GM12878 (cell line): Measurements from ENCODE around the gene KLHL18. TPM values are rescaled to one million over a fixed set of nuclear protein-coding genes. Genes with fewer than 3 reads are reported as not detected.
A peak's percentile ranks its signal among the peaks of the same experiment; 100 is the strongest.
"Not testable (repeated sequence)": the region's sequence is repeated elsewhere in the genome, so short reads cannot be mapped to it uniquely, and the experiment has no call there.

ENCODE experiments used
- ATAC-seq: fragments of 200-7000 bp; cut with Tn5 transposase; 3 replicates; pipeline ENCODE4 v1.9.1; 2020; ENCODE audit warnings: mild to moderate bottlenecking, moderate library complexity
- BruUV-seq: library from RNA; stranded (reverse); fragments of 400-500 nt; replicated peaks from 2 replicates; lab custom pipeline; 2021; lab: Mats Ljungman, UMichigan
- CTCF ChIA-PET: fragments of 300-600 bp; sonication (Branson Sonifier 250); formaldehyde crosslinking; extraction: SDS; loops from one replicate; lab custom pipeline; 2021; ENCODE audit warnings: inconsistent platforms; lab: Yijun Ruan, JAX
- POLR2A ChIA-PET: fragments of 350-600 bp; formaldehyde crosslinking; extraction: SDS; loops from one replicate; lab custom pipeline; 2021; ENCODE audit warnings: inconsistent platforms; lab: Charles Lee
- RAD21 ChIA-PET: fragments of 300-600 bp; sonication (Branson Sonifier 250); formaldehyde crosslinking; loops from one replicate; lab custom pipeline; 2023; ENCODE audit warnings: antibody characterized with exemption; ENCODE audit not compliant: unreplicated experiment; lab: Charles Lee
- SMC1A ChIA-PET: fragments of 300-600 bp; sonication (Branson Sonifier 250); formaldehyde crosslinking; loops from one replicate; lab custom pipeline; 2023; ENCODE audit not compliant: unreplicated experiment, uncharacterized antibody; lab: Charles Lee
- DNase-seq: peaks from one replicate; pipeline ENCODE4 v3.0.0-alpha.2; 2011; ENCODE audit warnings: low read depth, low spot score
- FAIRE-seq: peaks from 3 replicates; lab custom pipeline; 2011; peaks lifted over from hg19 to GRCh38; lab: Jason Lieb, UNC
- H2AFZ ChIP-seq: 2 replicates; pipeline ENCODE4 v1.6.0; 2011; ENCODE audit warnings: low read depth, low read length, control low read depth; ENCODE audit not compliant: control insufficient read depth
- H3K27ac ChIP-seq: 2 replicates; pipeline ENCODE4 v1.5.1; 2011; ENCODE audit warnings: control low read depth; ENCODE audit not compliant: control insufficient read depth, insufficient read depth
- H3K27me3 ChIP-seq, 2 experiments: replicated peaks in 1 of 2; 2 replicates each; pipeline versions ENCODE4 v1.6.0 to v1.6.1; 2011; ENCODE audit warnings: low read length in 1 of 2; ENCODE audit not compliant: control insufficient read depth in 2 of 2, insufficient read depth in 2 of 2
- H3K36me3 ChIP-seq, 2 experiments: 2 replicates each; pipeline ENCODE4 v1.5.1; 2011; ENCODE audit warnings: low read length in 1 of 2; ENCODE audit not compliant: control insufficient read depth in 2 of 2, insufficient read depth in 2 of 2
- H3K4me1 ChIP-seq: 2 replicates; pipeline ENCODE4 v1.6.1; 2011; ENCODE audit warnings: mild to moderate bottlenecking, low read length, moderate library complexity, mixed read lengths; ENCODE audit not compliant: control insufficient read depth, insufficient read depth
- H3K4me2 ChIP-seq: 2 replicates; pipeline ENCODE4 v1.6.0; 2011; ENCODE audit warnings: control low read depth; ENCODE audit not compliant: control insufficient read depth, insufficient read depth
- H3K4me3 ChIP-seq: fragments of 200-600 bp; sonication (generic); 2 replicates; pipeline ENCODE4 v1.5.1; 2016
- H3K79me2 ChIP-seq: 2 replicates; pipeline ENCODE4 v1.6.0; 2011; ENCODE audit warnings: low read length; ENCODE audit not compliant: control insufficient read depth, insufficient read depth
- H3K9ac ChIP-seq: 2 replicates; pipeline ENCODE4 v1.8.0; 2011; ENCODE audit warnings: low read length, control low read depth, mixed read lengths; ENCODE audit not compliant: control insufficient read depth, insufficient read depth
- H3K9me3 ChIP-seq: replicated peaks from 3 replicates; pipeline ENCODE4 v1.5.1; 2011; ENCODE audit warnings: mild to moderate bottlenecking, low read length; ENCODE audit not compliant: control insufficient read depth, insufficient read depth
- H4K20me1 ChIP-seq: 2 replicates; pipeline ENCODE4 v1.6.0; 2011; ENCODE audit not compliant: control insufficient read depth, insufficient read depth
- CBX5 ChIP-seq: sonication (generic); IDR thresholded peaks from 2 replicates; pipeline ENCODE4 v1.6.1; 2016; ENCODE audit warnings: low read depth, moderate library complexity, mild to moderate bottlenecking, inconsistent platforms
- CEBPB ChIP-seq, 2 experiments: fragments of 150-350 bp in 1 of 2; IDR thresholded peaks; 2 replicates each; pipeline ENCODE4 v1.6.1; 2012 to 2014; ENCODE audit warnings: low read depth in 2 of 2, low read length in 2 of 2, borderline replicate concordance in 1 of 2, inconsistent platforms in 1 of 2
- ETV6 ChIP-seq, 2 experiments: fragments of 450-650 bp in 1 of 2; IDR thresholded peaks in 1 of 2; conservative IDR thresholded peaks in 1 of 2; 2 replicates each; pipeline ENCODE4 v1.6.1; 2014; ENCODE audit warnings: antibody characterized with exemption in 1 of 2, borderline replicate concordance in 1 of 2, low read depth in 1 of 2, mild to moderate bottlenecking in 1 of 2, moderate library complexity in 1 of 2
- IRF3 ChIP-seq: fragments of 450-650 bp; IDR thresholded peaks from 2 replicates; pipeline ENCODE4 v1.6.1; 2014; ENCODE audit warnings: mild to moderate bottlenecking
- MEF2B ChIP-seq: fragments of 450-650 bp; IDR thresholded peaks from 2 replicates; pipeline ENCODE4 v1.6.1; 2018; ENCODE audit warnings: mild to moderate bottlenecking, moderate library complexity; ENCODE audit not compliant: partially characterized antibody, poor library complexity, severe bottlenecking
- RBBP5 ChIP-seq: fragments of 200-600 bp; sonication (generic); conservative IDR thresholded peaks from 2 replicates; pipeline ENCODE4 v1.6.1; 2016
- ZNF274 ChIP-seq: IDR thresholded peaks from one replicate; pipeline ENCODE4 v1.8.0; 2011; ENCODE audit not compliant: insufficient read length, insufficient read depth
- WGBS: methylation state at CpG from one replicate; pipeline ENCODE4 v1.1.6; 2016; ENCODE audit warnings: low lambda C conversion rate; ENCODE audit not compliant: insufficient replicate concordance, insufficient coverage; ENCODE audit errors: missing lambda C conversion rate; 5-methylcytosine and 5-hydroxymethylcytosine counted together
- in situ Hi-C: fragments of 300-500 bp; cut with MboI; formaldehyde crosslinking; loops from 9 replicates; pipeline ENCODE4 v1.14.3; 2018; ENCODE audit warnings: mixed read lengths
- intact Hi-C: fragments of 100-400 bp; cut with micrococcal nuclease; formaldehyde crosslinking; loops from one replicate; pipeline ENCODE4 v1.14.2; 2022; ENCODE audit not compliant: unreplicated experiment
- polyA plus RNA-seq, 11 experiments: library from polyadenylated mRNA; depleted of rRNA in 4 of 11; unstranded in 6 of 11; stranded (reverse) in 5 of 11; fragments of >200 nt; fragmentation: Nextera tagmentation in 4 of 11; fragmentation: Illumina TruSeq in 1 of 11; extraction: Ambion mirVana in 4 of 11; extraction: Trizol in 1 of 11; gene quantifications; 1 replicate in 1 of 11; 2 replicates in 10 of 11; pipeline versions ENCODE4 v1.2.1 to v1.2.3, GENCODE V29; 2011 to 2016; ENCODE audit warnings: inconsistent platforms in 2 of 11, missing spikeins in 2 of 11, low read depth in 1 of 11
- total RNA-seq, 4 experiments: library from RNA; depleted of rRNA in 3 of 4; stranded (reverse); fragments of >200 nt in 3 of 4; fragmentation: Illumina TruSeq in 1 of 4; extraction: Trizol in 1 of 4; gene quantifications; 2 replicates each; pipeline versions ENCODE4 v1.2.1 to v1.2.3, GENCODE V29; 2013 to 2021
- TF ChIP-seq, protein P1 (sequence below): IDR thresholded peaks from 2 replicates; pipeline ENCODE4 v1.6.1; 2011; ENCODE audit warnings: borderline replicate concordance, low read depth, mild to moderate bottlenecking, moderate library complexity, low read length; ENCODE audit not compliant: insufficient read depth, poor library complexity, severe bottlenecking

Gene KLHL18
- total and polyA plus RNA-seq, 10 of the 15 experiments (the other 5 are each of a cell fraction or from before 2014, with no cell fraction given): 24.0 to 69.8 (median 51.7) TPM

DNA sequence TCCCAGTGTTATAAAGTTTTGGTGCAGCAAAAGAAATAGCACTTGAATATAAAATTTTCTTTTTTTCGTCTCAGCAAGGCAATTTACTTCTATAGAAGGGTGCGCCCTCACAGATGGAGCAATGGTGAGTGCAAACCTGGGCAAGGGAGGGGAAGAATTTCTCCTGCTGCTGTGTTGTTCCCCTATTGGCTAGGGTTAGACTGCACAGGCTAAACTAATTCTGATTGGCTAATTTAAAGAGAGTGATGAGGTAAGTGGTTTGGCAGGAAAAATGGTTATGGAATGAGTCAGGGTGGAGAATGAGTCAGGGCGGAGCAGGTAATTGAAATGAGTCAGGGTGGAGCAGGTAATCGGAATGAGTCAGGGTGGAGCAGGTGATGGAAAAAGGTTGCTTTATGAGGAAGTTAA is 77.4 kb downstream of the KLHL18 start:
- not testable (repeated sequence) for H3K4me3 ChIP-seq

DNA sequence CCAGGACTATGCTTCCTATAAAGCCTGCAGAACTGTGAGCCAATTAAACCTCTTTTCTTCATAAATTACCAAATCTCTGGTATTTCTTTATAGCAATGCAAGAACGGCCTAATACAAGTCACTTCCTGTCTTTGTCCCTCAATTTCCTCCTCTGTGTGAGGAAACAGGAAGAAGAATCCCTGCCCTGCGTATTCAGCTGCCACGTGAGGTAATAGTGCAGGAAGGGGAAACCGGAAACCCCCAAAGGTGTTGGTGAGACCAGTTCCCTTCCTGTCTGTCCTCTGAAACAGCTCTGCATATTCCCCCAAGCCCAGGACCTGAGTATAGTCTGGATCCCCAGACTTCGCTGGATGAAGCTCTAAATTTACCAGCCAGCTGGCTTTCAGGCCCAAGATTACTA is 80.0 kb downstream of the KLHL18 start:
- no peak overlapping the region for H3K4me3 ChIP-seq
- in situ Hi-C loops: no loop called here
- no peak for TF ChIP-seq RBBP5
- TF ChIP-seq ZNF274: no peak
- peak in 1 of 2 experiments; percentile 49; a peak in 1 of 4 replicates for TF ChIP-seq ETV6 (conservative IDR thresholded peaks at IDR 0.05 in 1 of 2, IDR thresholded peaks at IDR 0.05 in 1 of 2; ENCODE audit: borderline replicate concordance in 1 of 2, low read depth in 1 of 2)
- TF ChIP-seq, protein P1, sequence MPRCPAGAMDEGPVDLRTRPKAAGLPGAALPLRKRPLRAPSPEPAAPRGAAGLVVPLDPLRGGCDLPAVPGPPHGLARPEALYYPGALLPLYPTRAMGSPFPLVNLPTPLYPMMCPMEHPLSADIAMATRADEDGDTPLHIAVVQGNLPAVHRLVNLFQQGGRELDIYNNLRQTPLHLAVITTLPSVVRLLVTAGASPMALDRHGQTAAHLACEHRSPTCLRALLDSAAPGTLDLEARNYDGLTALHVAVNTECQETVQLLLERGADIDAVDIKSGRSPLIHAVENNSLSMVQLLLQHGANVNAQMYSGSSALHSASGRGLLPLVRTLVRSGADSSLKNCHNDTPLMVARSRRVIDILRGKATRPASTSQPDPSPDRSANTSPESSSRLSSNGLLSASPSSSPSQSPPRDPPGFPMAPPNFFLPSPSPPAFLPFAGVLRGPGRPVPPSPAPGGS: no peak
- TF ChIP-seq IRF3: no peak
- TF ChIP-seq CEBPB (IDR thresholded peaks at IDR 0.05; ENCODE audit: borderline replicate concordance in 1 of 2, low read depth in 2 of 2, low read length in 2 of 2): no peak
- TF ChIP-seq MEF2B: no peak
- TF ChIP-seq, all 136 proteins: peak for 1
- WGBS: 43% methylated on average over 5 of the region's 5 CpGs
- ChIA-PET RAD21 (no interaction called here), CTCF (interaction anchor here (1.1 to 2.1 kb wide), 4 partner anchors 12 to 440 kb away, joined by 3 to 5 read pairs (median 4); no protein-coding TSS in a partner anchor), SMC1A (interaction anchor here (0.9 to 1.8 kb wide), 5 partner anchors 15 to 96 kb away, joined by 3 to 4 read pairs (median 3); no protein-coding TSS in a partner anchor), POLR2A (no interaction called here)
- ATAC-seq (peak; percentile 28; the same call in 1 of the 3 replicates), DNase-seq (no peak), FAIRE-seq (no peak)
- no peak overlapping the region for H3K9ac ChIP-seq
- H3K27ac ChIP-seq: no peak overlapping the region
- peak overlapping the region; percentile 63 for H2AFZ ChIP-seq
- no peak overlapping the region for H3K4me2 ChIP-seq
- H4K20me1 ChIP-seq: no peaks in the 10 kb centered on the region
- H3K79me2 ChIP-seq: no peaks in the 10 kb centered on the region
- intact Hi-C loops: no loop called here
- H3K9me3 ChIP-seq: peaks cover 8% of the 10 kb centered on the region; the same call in 2 of the 3 replicates
- BruUV-seq: no TSS peak
- no peaks in the 10 kb centered on the region for H3K4me1 ChIP-seq
- no peaks in the 10 kb centered on the region for H3K27me3 ChIP-seq
- no peaks in the 10 kb centered on the region for H3K36me3 ChIP-seq

More for the DNA sequence above, 77.4 kb downstream of the KLHL18 start:
- POLR2A ChIA-PET, H3K27ac ChIP-seq, H3K9me3 ChIP-seq, H3K9ac ChIP-seq, BruUV-seq, H3K4me2 ChIP-seq, H4K20me1 ChIP-seq, ATAC-seq, H3K4me1 ChIP-seq, in situ Hi-C loops, H2AFZ ChIP-seq, RAD21 ChIA-PET, SMC1A ChIA-PET, H3K79me2 ChIP-seq, FAIRE-seq, H3K36me3 ChIP-seq, H3K27me3 ChIP-seq, intact Hi-C loops, DNase-seq: not testable (repeated sequence)
- CTCF ChIA-PET: interaction anchor here (0.6 kb wide), 1 partner anchor 218 kb away, joined by 3 read pairs; no protein-coding TSS in a partner anchor
- WGBS: 69% methylated on average over 4 of the region's 4 CpGs
- TF ChIP-seq CBX5: peak; percentile 64; the same call in 1 of the 2 replicates
